ENCODE measurements around the gene SPAG16. TPM values are rescaled to one million over a fixed set of nuclear protein-coding genes. Genes with fewer than 3 reads are reported as not detected.
"Not testable (repeated sequence)": the region's sequence is repeated elsewhere in the genome, so short reads cannot be mapped to it uniquely, and the experiment has no call there.

Gene SPAG16
- total and polyA plus RNA-seq, 11 donors = 9.8 to 26.1 (median 15.2) TPM

GRCh38 chr2:214038186-214038585 is 753.9 kb downstream of the SPAG16 start:
- Histone ChIP-seq H3K4me3 (no peak overlapping the region), H3K9me3 (peaks cover 0 to 19% (median 2%) of the 10 kb centered on the region in 12 donors), H3K4me1 (no peaks in the 10 kb centered on the region), H3K27ac (no peak overlapping the region), H3K27me3 (no peaks in the 10 kb centered on the region), H3K36me3 (no peaks in the 10 kb centered on the region)
- ATAC-seq = no peak
- DNase-seq = no peak
- no peak for TF ChIP-seq POLR2A (IDR thresholded peaks at IDR 0.05)
- intact Hi-C loops (cut with DNase I) = no loop called here

- DNase-seq = no peak
- intact Hi-C loops (cut with DNase I) = no loop called here
- WGBS, 4 donors = 58 to 77% (median 71%) methylated on average over 2 of the region's 2 CpGs
- Histone ChIP-seq H3K27ac (no peak overlapping the region), H3K4me3 (no peak overlapping the region), H3K27me3 (no peaks in the 10 kb centered on the region), H3K36me3 (no peaks in the 10 kb centered on the region), H3K4me1 (no peaks in the 10 kb centered on the region), H3K9me3 (peaks cover 0 to 9% (median 2%) of the 10 kb centered on the region in 12 donors)
- TF ChIP-seq POLR2A (IDR thresholded peaks at IDR 0.05) = no peak
- TF ChIP-seq, protein P1, sequence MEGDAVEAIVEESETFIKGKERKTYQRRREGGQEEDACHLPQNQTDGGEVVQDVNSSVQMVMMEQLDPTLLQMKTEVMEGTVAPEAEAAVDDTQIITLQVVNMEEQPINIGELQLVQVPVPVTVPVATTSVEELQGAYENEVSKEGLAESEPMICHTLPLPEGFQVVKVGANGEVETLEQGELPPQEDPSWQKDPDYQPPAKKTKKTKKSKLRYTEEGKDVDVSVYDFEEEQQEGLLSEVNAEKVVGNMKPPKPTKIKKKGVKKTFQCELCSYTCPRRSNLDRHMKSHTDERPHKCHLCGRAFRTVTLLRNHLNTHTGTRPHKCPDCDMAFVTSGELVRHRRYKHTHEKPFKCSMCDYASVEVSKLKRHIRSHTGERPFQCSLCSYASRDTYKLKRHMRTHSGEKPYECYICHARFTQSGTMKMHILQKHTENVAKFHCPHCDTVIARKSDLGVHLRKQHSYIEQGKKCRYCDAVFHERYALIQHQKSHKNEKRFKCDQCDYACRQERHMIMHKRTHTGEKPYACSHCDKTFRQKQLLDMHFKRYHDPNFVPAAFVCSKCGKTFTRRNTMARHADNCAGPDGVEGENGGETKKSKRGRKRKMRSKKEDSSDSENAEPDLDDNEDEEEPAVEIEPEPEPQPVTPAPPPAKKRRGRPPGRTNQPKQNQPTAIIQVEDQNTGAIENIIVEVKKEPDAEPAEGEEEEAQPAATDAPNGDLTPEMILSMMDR (IDR thresholded peaks at IDR 0.05) = no peak
- ATAC-seq = no peak
These were observed 766.5 kb downstream of the SPAG16 start for GRCh38 chr2:214050731-214051130.

- H3K9me3 ChIP-seq = peaks cover 0 to under 1% (median 0%) of the 10 kb centered on the region in 12 donors
- H3K4me3 ChIP-seq = no peak overlapping the region
- no peak for ATAC-seq
- no peak for DNase-seq
- intact Hi-C loops (cut with DNase I) = no loop called here
- no peaks in the 10 kb centered on the region for H3K4me1 ChIP-seq
- WGBS, 4 donors = 71 to 86% (median 78%) methylated on average over 1 of the region's 1 CpG
- H3K27me3 ChIP-seq = no peaks in the 10 kb centered on the region
- TF ChIP-seq POLR2A (IDR thresholded peaks at IDR 0.05) = no peak
- TF ChIP-seq, protein P1 (IDR thresholded peaks at IDR 0.05) = no peak
- H3K36me3 ChIP-seq = no peaks in the 10 kb centered on the region
- no peak overlapping the region for H3K27ac ChIP-seq
These were observed 767.3 kb downstream of the SPAG16 start for GRCh38 chr2:214051585-214051984.

DNA sequence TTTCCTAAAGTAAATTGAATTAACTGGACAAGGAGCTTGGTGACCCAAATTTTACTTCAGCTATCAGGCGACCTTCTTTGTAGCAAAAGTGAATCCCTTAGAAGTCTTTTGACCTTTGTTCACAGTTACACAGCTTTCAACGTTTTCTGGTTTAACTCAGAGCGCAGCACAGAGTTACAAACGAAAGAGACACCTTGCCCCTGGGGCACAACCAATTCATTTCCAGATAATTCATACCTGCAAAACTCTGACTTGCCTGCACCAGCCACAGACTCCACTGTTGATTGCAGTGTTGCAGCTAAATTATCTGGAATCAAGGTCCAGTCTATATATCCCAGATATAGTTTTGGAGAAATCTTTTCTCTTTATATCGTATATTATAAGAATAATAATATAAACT is 768.0 kb downstream of the SPAG16 start:
- no peaks in the 10 kb centered on the region for H3K4me1 ChIP-seq
- no peak overlapping the region for H3K27ac ChIP-seq
- no peaks in the 10 kb centered on the region for H3K9me3 ChIP-seq
- no peaks in the 10 kb centered on the region for H3K27me3 ChIP-seq
- H3K36me3 ChIP-seq = no peaks in the 10 kb centered on the region
- TF ChIP-seq POLR2A (IDR thresholded peaks at IDR 0.05) = no peak
- TF ChIP-seq, protein P1 (IDR thresholded peaks at IDR 0.05) = no peak
- ATAC-seq = no peak
- intact Hi-C loops (cut with DNase I) = no loop called here
- no peak overlapping the region for H3K4me3 ChIP-seq
- no peak for DNase-seq
- 55 to 65% (median 61%) methylated on average over 5 of the region's 5 CpGs for WGBS, 4 donors

DNA sequence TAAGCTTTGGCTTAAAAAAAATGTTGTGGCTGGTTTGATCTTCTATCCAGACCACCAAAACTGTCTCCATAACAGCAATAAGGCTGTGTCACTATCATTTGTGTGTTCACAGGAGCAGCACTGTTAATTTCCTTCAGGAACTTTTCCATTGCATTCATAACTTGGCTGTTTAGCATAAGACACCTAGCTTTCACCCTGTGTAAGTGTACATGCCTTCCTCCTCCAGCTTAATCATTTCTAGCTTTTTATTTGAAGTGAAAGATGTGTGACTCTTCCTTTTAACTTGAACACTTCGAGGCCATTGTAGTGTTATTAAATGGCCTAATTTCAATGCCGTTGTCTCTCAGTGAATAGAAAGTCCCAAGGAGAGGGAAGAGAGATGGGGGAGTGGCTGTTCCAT is 773.7 kb downstream of the SPAG16 start:
- Histone ChIP-seq H3K27ac (no peak overlapping the region), H3K4me3 (no peak overlapping the region), H3K27me3 (no peaks in the 10 kb centered on the region), H3K9me3 (no peaks in the 10 kb centered on the region), H3K4me1 (no peaks in the 10 kb centered on the region), H3K36me3 (no peaks in the 10 kb centered on the region)
- ATAC-seq (no peak), DNase-seq (no peak)
- TF ChIP-seq, protein P1 (IDR thresholded peaks at IDR 0.05) = no peak
- no peak for TF ChIP-seq POLR2A (IDR thresholded peaks at IDR 0.05)
- 56 to 82% (median 72%) methylated on average over 2 of the region's 2 CpGs for WGBS, 4 donors
- intact Hi-C loops (cut with DNase I) = no loop called here

DNA sequence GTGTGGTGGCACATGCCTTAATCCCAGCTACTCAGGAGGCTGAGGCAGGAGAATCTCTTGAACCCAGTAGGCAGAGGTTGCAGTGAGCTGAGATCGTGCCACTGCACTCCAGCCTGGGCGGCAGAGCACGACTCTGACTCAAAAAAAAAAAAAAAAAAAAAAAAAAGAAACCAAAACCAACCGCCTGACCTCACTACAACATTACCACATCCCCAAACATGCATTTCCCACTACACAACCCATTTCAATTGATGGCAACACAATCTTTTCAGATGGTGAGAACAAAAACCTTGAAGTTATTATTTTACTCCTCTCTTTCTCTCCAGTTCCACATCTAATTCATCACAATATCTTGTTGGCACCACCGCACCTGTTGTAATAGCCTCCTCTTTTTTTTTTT is 778.0 kb downstream of the SPAG16 start:
- H3K4me1 ChIP-seq; DNase-seq; ATAC-seq; H3K27ac ChIP-seq; H3K4me3 ChIP-seq; H3K27me3 ChIP-seq; intact Hi-C loops (cut with DNase I); H3K9me3 ChIP-seq; H3K36me3 ChIP-seq: not testable (repeated sequence)
- 85 to 90% (median 87%) methylated on average over 5 of the region's 5 CpGs for WGBS, 4 donors

Measured in heart left ventricle (tissue), 16 donors.